Subcutaneous adipose tissue (tissue), 4 donors: Measurements from ENCODE around the gene DPP7. TPM values are rescaled to one million over a fixed set of nuclear protein-coding genes. Genes with fewer than 3 reads are reported as not detected.

Source experiments
- CTCF ChIP-seq: fragments of 450-650 bp; IDR thresholded peaks from one replicate; pipeline ENCODE4 v1.5.1; 2016; ENCODE audit warnings: low read depth, mild to moderate bottlenecking, control low read depth, antibody characterized with exemption, moderate library complexity
- total RNA-seq, 4 donors: library from RNA; depleted of rRNA; stranded (reverse); fragments of >200 nt; gene quantifications; one replicate each; pipeline ENCODE4 v1.1.0, GENCODE V29; 2016

DPP7 gene
- total RNA-seq, 4 donors from 2014 or later = 57.4 to 135 (median 117) TPM

GRCh38 chr9:137075275-137075775 lies 39.2 kb downstream of the DPP7 start:
- TF ChIP-seq CTCF = no peak

- no peak for TF ChIP-seq CTCF
Observed at GRCh38 chr9:137074657-137075274, 39.8 kb downstream of the DPP7 start.

GRCh38 chr9:137073992-137074399 lies 40.5 kb downstream of the DPP7 start:
- TF ChIP-seq CTCF = no peak

- TF ChIP-seq CTCF = no peak
Observed at GRCh38 chr9:137071282-137071681, 43.3 kb downstream of the DPP7 start.

- TF ChIP-seq CTCF = no peak
Observed at GRCh38 chr9:137070906-137071275, 43.6 kb downstream of the DPP7 start.

DNA sequence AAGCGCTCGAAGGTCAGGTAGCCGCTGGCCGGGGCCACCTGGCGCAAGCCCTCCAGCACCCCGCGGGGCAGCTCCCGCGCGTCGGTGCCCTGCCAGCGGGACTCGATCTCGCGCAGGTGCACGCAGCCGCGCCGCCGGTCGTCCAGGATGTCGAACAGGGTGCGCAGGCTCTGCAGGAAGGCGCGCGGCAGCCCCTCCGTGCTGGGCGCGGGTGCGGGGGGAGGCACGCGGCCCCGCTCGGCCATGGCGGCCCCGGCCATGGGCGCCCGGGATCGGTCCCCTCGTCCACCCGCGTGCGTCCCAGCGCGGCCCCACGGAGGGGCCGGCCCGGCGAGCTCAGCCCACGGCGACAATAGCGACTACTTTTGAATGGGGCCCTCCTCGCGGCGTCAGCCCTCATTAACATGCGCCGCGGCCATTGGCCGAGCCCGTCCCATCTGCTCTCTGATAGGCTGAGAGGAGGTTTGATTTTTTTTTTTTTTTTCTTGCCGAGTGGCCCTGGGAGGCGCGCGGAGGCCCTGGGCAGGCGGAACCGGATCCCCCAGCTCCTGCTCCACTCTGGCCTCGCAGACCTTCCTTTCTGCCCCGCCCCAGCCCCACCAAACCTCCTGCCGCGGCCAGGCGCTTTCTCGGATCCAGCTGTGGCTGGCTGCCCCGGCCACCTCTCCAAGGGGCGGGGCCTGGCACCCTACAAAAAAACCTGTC lies 44.2 kb downstream of the DPP7 start, which contains the start of gene SAPCD2:
SAPCD2 (minus strand) TSS at position 357 of the 705 bp plus-strand sequence; CDS start at position 260, 97 bp downstream.
- no peak for TF ChIP-seq CTCF

GRCh38 chr9:137069508-137070091 lies 44.9 kb downstream of the DPP7 start:
- no peak for TF ChIP-seq CTCF
